ENCODE data around the gene ERAP2.

ERAP2 gene

GRCh38 chr5:96883871-96884270 lies 7.6 kb downstream of the ERAP2 start:
- in situ Hi-C loops (cut with MboI; ENCODE audit: low pct_unique_long_range_greater_than_20kb, low sequenced_read_pairs), result no loop called here

GRCh38 chr5:96884995-96885394 lies 8.7 kb downstream of the ERAP2 start:
- no peak for DNase-seq
- in situ Hi-C loops (cut with MboI; ENCODE audit: low pct_unique_long_range_greater_than_20kb, low sequenced_read_pairs), result no loop called here

More at GRCh38 chr5:96883871-96884270, 7.6 kb downstream of the ERAP2 start:
- no peak for DNase-seq

GRCh38 chr5:96885518-96886338 lies 9.4 kb downstream of the ERAP2 start:
- DNase-seq, result peak; percentile 55
- in situ Hi-C loops (cut with MboI; ENCODE audit: low pct_unique_long_range_greater_than_20kb, low sequenced_read_pairs), result no loop called here

- in situ Hi-C loops (cut with MboI; ENCODE audit: low pct_unique_long_range_greater_than_20kb, low sequenced_read_pairs), result no loop called here
- DNase-seq, result no peak
Measured at GRCh38 chr5:96893342-96893741, 17.0 kb downstream of the ERAP2 start.

- no peak for DNase-seq
- in situ Hi-C loops (cut with MboI; ENCODE audit: low pct_unique_long_range_greater_than_20kb, low sequenced_read_pairs), result no loop called here
Measured at GRCh38 chr5:96896276-96896675, 20.0 kb downstream of the ERAP2 start.

- peak; percentile 84 for DNase-seq
- in situ Hi-C loops (cut with MboI; ENCODE audit: low pct_unique_long_range_greater_than_20kb, low sequenced_read_pairs), result no loop called here
Measured at GRCh38 chr5:96896806-96897205, 20.5 kb downstream of the ERAP2 start.

GRCh38 chr5:96901384-96901783 lies 25.1 kb downstream of the ERAP2 start:
- DNase-seq, result no peak
- in situ Hi-C loops (cut with MboI; ENCODE audit: low pct_unique_long_range_greater_than_20kb, low sequenced_read_pairs), result no loop called here

GRCh38 chr5:96901841-96902240 lies 25.5 kb downstream of the ERAP2 start:
- no peak for DNase-seq
- in situ Hi-C loops (cut with MboI; ENCODE audit: low pct_unique_long_range_greater_than_20kb, low sequenced_read_pairs), result no loop called here

- DNase-seq, result no peak
- in situ Hi-C loops (cut with MboI; ENCODE audit: low pct_unique_long_range_greater_than_20kb, low sequenced_read_pairs), result no loop called here
Measured at GRCh38 chr5:96902876-96903275, 26.6 kb downstream of the ERAP2 start.

- in situ Hi-C loops (cut with MboI; ENCODE audit: low pct_unique_long_range_greater_than_20kb, low sequenced_read_pairs), result no loop called here
- DNase-seq, result no peak
Measured at GRCh38 chr5:96903300-96903699, 27.0 kb downstream of the ERAP2 start.

GRCh38 chr5:96904054-96904931 lies 28.0 kb downstream of the ERAP2 start:
- in situ Hi-C loops (cut with MboI; ENCODE audit: low pct_unique_long_range_greater_than_20kb, low sequenced_read_pairs), result no loop called here
- peak; percentile 40 for DNase-seq

- in situ Hi-C loops (cut with MboI; ENCODE audit: low pct_unique_long_range_greater_than_20kb, low sequenced_read_pairs), result no loop called here
- no peak for DNase-seq
Measured at GRCh38 chr5:96905864-96906263, 29.6 kb downstream of the ERAP2 start.

GRCh38 chr5:96909003-96909402 lies 32.7 kb downstream of the ERAP2 start:
- DNase-seq, result no peak
- in situ Hi-C loops (cut with MboI; ENCODE audit: low pct_unique_long_range_greater_than_20kb, low sequenced_read_pairs), result no loop called here

GRCh38 chr5:96909435-96909834 lies 33.1 kb downstream of the ERAP2 start:
- in situ Hi-C loops (cut with MboI; ENCODE audit: low pct_unique_long_range_greater_than_20kb, low sequenced_read_pairs), result no loop called here
- no peak for DNase-seq

- DNase-seq, result no peak
- in situ Hi-C loops (cut with MboI; ENCODE audit: low pct_unique_long_range_greater_than_20kb, low sequenced_read_pairs), result no loop called here
Measured at GRCh38 chr5:96911139-96911538, 34.8 kb downstream of the ERAP2 start.

- in situ Hi-C loops (cut with MboI; ENCODE audit: low pct_unique_long_range_greater_than_20kb, low sequenced_read_pairs), result no loop called here
- DNase-seq, result no peak
Measured at GRCh38 chr5:96913233-96913632, 36.9 kb downstream of the ERAP2 start.

GRCh38 chr5:96919754-96920197 lies 43.5 kb downstream of the ERAP2 start:
- DNase-seq, result no peak
- in situ Hi-C loops (cut with MboI; ENCODE audit: low pct_unique_long_range_greater_than_20kb, low sequenced_read_pairs), result no loop called here

GRCh38 chr5:96920744-96921355 lies 44.5 kb downstream of the ERAP2 start:
- in situ Hi-C loops (cut with MboI; ENCODE audit: low pct_unique_long_range_greater_than_20kb, low sequenced_read_pairs), result no loop called here
- DNase-seq, result no peak

- in situ Hi-C loops (cut with MboI; ENCODE audit: low pct_unique_long_range_greater_than_20kb, low sequenced_read_pairs), result no loop called here
- DNase-seq, result no peak
Measured at GRCh38 chr5:96922499-96923244, 46.4 kb downstream of the ERAP2 start.

Data from KBM-7 (cell line).